ENCODE measurements around the gene PPIL6. TPM values are rescaled to one million over a fixed set of nuclear protein-coding genes. Genes with fewer than 3 reads are reported as not detected.

PPIL6 gene
- total RNA-seq, 1 donor from 2014 or later = 3.9 TPM

GRCh38 chr6:109449795-109450673 is 9.6 kb upstream of the PPIL6 start:
- H3K27me3 ChIP-seq (ENCODE audit: low read depth) = no peaks in the 10 kb centered on the region
- H3K9me3 ChIP-seq (replicated peaks) = no peaks in the 10 kb centered on the region
- H3K4me3 ChIP-seq = no peak overlapping the region
- H3K27ac ChIP-seq (replicated peaks) = no peak overlapping the region
- peaks cover 16% of the 10 kb centered on the region for H3K4me1 ChIP-seq
- intact Hi-C loops (cut with micrococcal nuclease) = no loop called here
- no peak for TF ChIP-seq CTCF (IDR thresholded peaks at IDR 0.05; ENCODE audit: borderline replicate concordance)
- H3K36me3 ChIP-seq = peaks cover 14% of the 10 kb centered on the region
- no peak for DNase-seq

- intact Hi-C loops (cut with micrococcal nuclease) = no loop called here
- Histone ChIP-seq H3K36me3 (peaks cover 21% of the 10 kb centered on the region), H3K27ac (replicated peaks) (no peak overlapping the region), H3K4me1 (peaks cover 8% of the 10 kb centered on the region), H3K4me3 (no peak overlapping the region), H3K27me3 (ENCODE audit: low read depth) (no peaks in the 10 kb centered on the region), H3K9me3 (replicated peaks) (no peaks in the 10 kb centered on the region)
- DNase-seq = no peak
- TF ChIP-seq CTCF (IDR thresholded peaks at IDR 0.05; ENCODE audit: borderline replicate concordance) = no peak
These were observed 8.8 kb upstream of the PPIL6 start for GRCh38 chr6:109449064-109449794.

- Histone ChIP-seq H3K27ac (replicated peaks) (no peak overlapping the region), H3K27me3 (ENCODE audit: low read depth) (no peaks in the 10 kb centered on the region), H3K9me3 (replicated peaks) (no peaks in the 10 kb centered on the region), H3K4me1 (peaks cover 2% of the 10 kb centered on the region), H3K4me3 (no peak overlapping the region), H3K36me3 (peaks cover 27% of the 10 kb centered on the region)
- TF ChIP-seq CTCF (IDR thresholded peaks at IDR 0.05; ENCODE audit: borderline replicate concordance) = no peak
- DNase-seq = no peak
- intact Hi-C loops (cut with micrococcal nuclease) = no loop called here
These were observed 8.2 kb upstream of the PPIL6 start for GRCh38 chr6:109448615-109449014.

GRCh38 chr6:109447878-109448555 is 7.6 kb upstream of the PPIL6 start:
- no peak for DNase-seq
- Histone ChIP-seq H3K36me3 (peaks cover 30% of the 10 kb centered on the region), H3K9me3 (replicated peaks) (no peaks in the 10 kb centered on the region), H3K4me1 (no peaks in the 10 kb centered on the region), H3K4me3 (no peak overlapping the region), H3K27ac (replicated peaks) (no peak overlapping the region), H3K27me3 (ENCODE audit: low read depth) (no peaks in the 10 kb centered on the region)
- intact Hi-C loops (cut with micrococcal nuclease) = no loop called here
- no peak for TF ChIP-seq CTCF (IDR thresholded peaks at IDR 0.05; ENCODE audit: borderline replicate concordance)

GRCh38 chr6:109447087-109447486 is 6.7 kb upstream of the PPIL6 start:
- intact Hi-C loops (cut with micrococcal nuclease) = no loop called here
- Histone ChIP-seq H3K36me3 (peaks cover 30% of the 10 kb centered on the region), H3K27me3 (ENCODE audit: low read depth) (no peaks in the 10 kb centered on the region)

More at GRCh38 chr6:109447087-109447486, 6.7 kb upstream of the PPIL6 start:
- H3K4me1 ChIP-seq = peaks cover 2% of the 10 kb centered on the region
- no peak for TF ChIP-seq CTCF (IDR thresholded peaks at IDR 0.05; ENCODE audit: borderline replicate concordance)
- H3K27ac ChIP-seq (replicated peaks) = no peak overlapping the region
- no peak overlapping the region for H3K4me3 ChIP-seq
- no peak for DNase-seq
- no peaks in the 10 kb centered on the region for H3K9me3 ChIP-seq (replicated peaks)

Measured in left ventricle myocardium inferior (tissue), 1 donor.